SJCRH30 (cell line): ENCODE data around the gene NLN. TPM values are rescaled to one million over a fixed set of nuclear protein-coding genes. Genes with fewer than 3 reads are reported as not detected.

Experiments used
- DNase-seq, 2 experiments: peaks; one replicate each; pipeline ENCODE4 v3.0.0-alpha.2; 2015 to 2020
- H3K27ac ChIP-seq: fragments of 250-450 bp; sonication (Bioruptor Pico); 2 replicates; pipeline ENCODE4 v1.5.1; 2020; ENCODE audit warnings: mild to moderate bottlenecking, moderate library complexity
- H3K27me3 ChIP-seq: fragments of 250-450 bp; sonication (Bioruptor Pico); 2 replicates; pipeline ENCODE4 v1.5.1; 2020; ENCODE audit warnings: mild to moderate bottlenecking, moderate library complexity
- H3K36me3 ChIP-seq: fragments of 250-450 bp; sonication (Bioruptor Pico); 2 replicates; pipeline ENCODE4 v1.5.1; 2020; ENCODE audit warnings: mild to moderate bottlenecking, moderate library complexity
- H3K4me1 ChIP-seq: fragments of 250-450 bp; sonication (Bioruptor Pico); 2 replicates; pipeline ENCODE4 v1.5.1; 2020; ENCODE audit warnings: mild to moderate bottlenecking, moderate library complexity
- H3K4me3 ChIP-seq: fragments of 250-450 bp; sonication (Bioruptor Pico); 2 replicates; pipeline ENCODE4 v1.5.1; 2020; ENCODE audit warnings: mild to moderate bottlenecking, moderate library complexity
- H3K9me3 ChIP-seq: fragments of 250-450 bp; sonication (Bioruptor Pico); replicated peaks from 2 replicates; pipeline ENCODE4 v1.5.1; 2020; ENCODE audit warnings: mild to moderate bottlenecking, moderate library complexity
- total RNA-seq: library from RNA; depleted of rRNA; stranded (reverse); fragments of >200 nt; shearing (Covaris generic); gene quantifications from 2 replicates; pipeline ENCODE4 v1.2.3, GENCODE V29; 2014

Gene NLN
- total RNA-seq, 1 experiment from 2014 or later = 35.0 TPM

GRCh38 chr5:65817931-65818330, 95.9 kb downstream of the NLN start:
- Histone ChIP-seq H3K36me3 (peaks cover 9% of the 10 kb centered on the region), H3K4me3 (no peak overlapping the region), H3K9me3 (no peaks in the 10 kb centered on the region), H3K27ac (no peak overlapping the region), H3K27me3 (no peaks in the 10 kb centered on the region), H3K4me1 (no peaks in the 10 kb centered on the region)
- DNase-seq = no peak

- no peak for DNase-seq
- peaks cover 9% of the 10 kb centered on the region for H3K36me3 ChIP-seq
- H3K9me3 ChIP-seq = no peaks in the 10 kb centered on the region
- H3K27me3 ChIP-seq = no peaks in the 10 kb centered on the region
- H3K27ac ChIP-seq = no peak overlapping the region
- H3K4me1 ChIP-seq = peaks cover 3% of the 10 kb centered on the region
- H3K4me3 ChIP-seq = no peak overlapping the region
These were observed 96.6 kb downstream of the NLN start for GRCh38 chr5:65818592-65818991.

GRCh38 chr5:65819215-65819904, 97.4 kb downstream of the NLN start:
- Histone ChIP-seq H3K36me3 (peaks cover 6% of the 10 kb centered on the region), H3K27ac (no peak overlapping the region), H3K4me1 (peaks cover 4% of the 10 kb centered on the region), H3K9me3 (no peaks in the 10 kb centered on the region), H3K27me3 (no peaks in the 10 kb centered on the region), H3K4me3 (no peak overlapping the region)
- no peak for DNase-seq

GRCh38 chr5:65819905-65820240, 97.9 kb downstream of the NLN start:
- Histone ChIP-seq H3K36me3 (peaks cover 4% of the 10 kb centered on the region; the same call in 1 of the 2 replicates), H3K27ac (no peak overlapping the region), H3K9me3 (no peaks in the 10 kb centered on the region), H3K27me3 (no peaks in the 10 kb centered on the region), H3K4me3 (no peak overlapping the region), H3K4me1 (peaks cover 4% of the 10 kb centered on the region)
- DNase-seq = no peak

GRCh38 chr5:65820373-65820772, 98.4 kb downstream of the NLN start:
- DNase-seq = no peak
- Histone ChIP-seq H3K36me3 (peaks cover 3% of the 10 kb centered on the region; the same call in 1 of the 2 replicates), H3K27ac (no peak overlapping the region), H3K4me1 (peaks cover 4% of the 10 kb centered on the region), H3K9me3 (no peaks in the 10 kb centered on the region), H3K27me3 (no peaks in the 10 kb centered on the region), H3K4me3 (no peak overlapping the region)

GRCh38 chr5:65821966-65822365, 100.0 kb downstream of the NLN start:
- no peaks in the 10 kb centered on the region for H3K36me3 ChIP-seq
- no peaks in the 10 kb centered on the region for H3K27me3 ChIP-seq
- no peak overlapping the region for H3K27ac ChIP-seq
- no peaks in the 10 kb centered on the region for H3K9me3 ChIP-seq
- no peak overlapping the region for H3K4me3 ChIP-seq
- H3K4me1 ChIP-seq = peaks cover 4% of the 10 kb centered on the region
- no peak for DNase-seq

GRCh38 chr5:65822710-65823109, 100.7 kb downstream of the NLN start:
- DNase-seq = peak in 1 of 2 experiments; percentile 12
- Histone ChIP-seq H3K4me3 (no peak overlapping the region), H3K9me3 (no peaks in the 10 kb centered on the region), H3K36me3 (no peaks in the 10 kb centered on the region), H3K4me1 (peaks cover 4% of the 10 kb centered on the region), H3K27ac (no peak overlapping the region), H3K27me3 (no peaks in the 10 kb centered on the region)

- H3K4me3 ChIP-seq = no peak overlapping the region
- no peak for DNase-seq
- H3K27ac ChIP-seq = no peak overlapping the region
- no peaks in the 10 kb centered on the region for H3K36me3 ChIP-seq
- peaks cover 4% of the 10 kb centered on the region for H3K4me1 ChIP-seq
- no peaks in the 10 kb centered on the region for H3K27me3 ChIP-seq
- H3K9me3 ChIP-seq = no peaks in the 10 kb centered on the region
These were observed 101.2 kb downstream of the NLN start for GRCh38 chr5:65823204-65823603.

GRCh38 chr5:65823845-65824445, 101.9 kb downstream of the NLN start:
- Histone ChIP-seq H3K36me3 (no peaks in the 10 kb centered on the region), H3K9me3 (no peaks in the 10 kb centered on the region), H3K27ac (no peak overlapping the region), H3K4me3 (no peak overlapping the region), H3K27me3 (no peaks in the 10 kb centered on the region), H3K4me1 (peaks cover 4% of the 10 kb centered on the region)
- peak in 1 of 2 experiments; percentile 4 for DNase-seq

GRCh38 chr5:65825408-65826328, 103.7 kb downstream of the NLN start:
- peaks cover 4% of the 10 kb centered on the region for H3K4me1 ChIP-seq
- H3K9me3 ChIP-seq = no peaks in the 10 kb centered on the region
- H3K27me3 ChIP-seq = no peaks in the 10 kb centered on the region
- no peak overlapping the region for H3K27ac ChIP-seq
- DNase-seq = no peak
- no peaks in the 10 kb centered on the region for H3K36me3 ChIP-seq
- no peak overlapping the region for H3K4me3 ChIP-seq

- no peaks in the 10 kb centered on the region for H3K9me3 ChIP-seq
- DNase-seq = no peak
- no peaks in the 10 kb centered on the region for H3K27me3 ChIP-seq
- H3K4me3 ChIP-seq = no peak overlapping the region
- no peak overlapping the region for H3K27ac ChIP-seq
- peaks cover 11% of the 10 kb centered on the region for H3K4me1 ChIP-seq
- H3K36me3 ChIP-seq = no peaks in the 10 kb centered on the region
These were observed 106.3 kb downstream of the NLN start for GRCh38 chr5:65828022-65828896.

GRCh38 chr5:65830856-65831255, 108.9 kb downstream of the NLN start:
- Histone ChIP-seq H3K4me3 (no peak overlapping the region), H3K4me1 (peaks cover 7% of the 10 kb centered on the region), H3K36me3 (no peaks in the 10 kb centered on the region), H3K27me3 (no peaks in the 10 kb centered on the region), H3K27ac (peak overlapping the region; percentile 47), H3K9me3 (no peaks in the 10 kb centered on the region)
- DNase-seq = peak in 1 of 2 experiments; percentile 51

- Histone ChIP-seq H3K4me3 (no peak overlapping the region), H3K27ac (peak overlapping the region; percentile 47), H3K36me3 (no peaks in the 10 kb centered on the region), H3K4me1 (peaks cover 7% of the 10 kb centered on the region), H3K9me3 (no peaks in the 10 kb centered on the region), H3K27me3 (no peaks in the 10 kb centered on the region)
- DNase-seq = no peak
These were observed 109.3 kb downstream of the NLN start for GRCh38 chr5:65831276-65831675.

GRCh38 chr5:65832152-65832551, 110.1 kb downstream of the NLN start:
- no peaks in the 10 kb centered on the region for H3K27me3 ChIP-seq
- no peak for DNase-seq
- H3K36me3 ChIP-seq = no peaks in the 10 kb centered on the region
- H3K27ac ChIP-seq = no peak overlapping the region
- H3K4me3 ChIP-seq = no peak overlapping the region
- H3K4me1 ChIP-seq = peaks cover 7% of the 10 kb centered on the region
- no peaks in the 10 kb centered on the region for H3K9me3 ChIP-seq
